Measurements from ENCODE around the gene TPM3. TPM values are rescaled to one million over a fixed set of nuclear protein-coding genes. Genes with fewer than 3 reads are reported as not detected.

The TPM3 gene
- total and polyA plus RNA-seq, 10 of the 15 experiments (the other 5 are each of a cell fraction or from before 2014, with no cell fraction given), result 270 to 759 (median 505) TPM

DNA sequence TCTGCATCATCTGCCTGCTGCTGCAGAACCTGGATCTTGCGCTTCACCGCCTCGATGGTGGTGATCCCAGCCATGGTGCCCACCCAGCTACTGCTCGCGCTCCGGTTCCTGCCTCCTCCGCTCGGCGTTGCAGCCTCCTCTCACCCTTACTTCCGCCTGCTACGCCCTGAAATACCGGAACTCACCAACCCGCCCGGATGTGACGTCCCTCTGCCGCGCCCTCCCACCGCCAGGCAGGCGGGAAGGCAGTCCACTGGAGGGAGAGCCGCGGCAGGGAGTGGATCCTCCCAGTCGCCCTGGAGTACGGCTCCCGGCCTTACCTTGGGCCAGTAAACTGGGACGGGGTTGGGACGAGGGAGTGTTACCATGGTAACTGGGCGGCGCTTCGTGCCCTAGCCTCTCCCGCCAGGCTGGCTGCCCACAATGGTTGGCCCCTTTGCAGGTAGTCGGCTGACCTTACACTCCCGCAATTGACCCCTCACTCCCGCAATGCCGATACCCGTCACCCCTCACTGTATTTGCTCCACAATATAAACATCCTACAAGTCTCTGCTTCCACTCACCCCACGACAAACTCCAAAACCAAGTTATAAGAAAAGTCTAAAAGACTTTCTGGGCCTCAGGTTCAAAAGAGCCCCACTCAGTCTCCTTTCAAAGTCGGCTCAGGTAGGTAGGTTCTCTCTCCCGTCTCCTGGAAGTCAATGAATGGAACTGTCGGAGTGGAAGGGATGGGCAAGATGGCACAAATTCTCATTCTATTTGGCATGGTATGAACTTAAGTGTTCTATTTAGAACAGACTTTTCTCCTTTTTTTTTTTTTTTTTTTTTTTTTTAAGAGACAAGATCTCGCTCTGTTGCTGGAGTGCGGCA lies 8.6 kb downstream of the TPM3 start (continued):
- peak; percentile 94 for TF ChIP-seq ZBTB40 (IDR thresholded peaks at IDR 0.05; ENCODE audit: borderline replicate concordance)
- TF ChIP-seq MTA3 (IDR thresholded peaks at IDR 0.05; ENCODE audit: borderline replicate concordance, low read length), result no peak; the same call in 1 of the 2 replicates
- peak; percentile 76 for TF ChIP-seq E2F4 (IDR thresholded peaks at IDR 0.05; ENCODE audit: low read depth, low read length)
- peak; percentile 95 for TF ChIP-seq CREB1 (IDR thresholded peaks at IDR 0.05; ENCODE audit: low read depth)
- TF ChIP-seq, protein P1, sequence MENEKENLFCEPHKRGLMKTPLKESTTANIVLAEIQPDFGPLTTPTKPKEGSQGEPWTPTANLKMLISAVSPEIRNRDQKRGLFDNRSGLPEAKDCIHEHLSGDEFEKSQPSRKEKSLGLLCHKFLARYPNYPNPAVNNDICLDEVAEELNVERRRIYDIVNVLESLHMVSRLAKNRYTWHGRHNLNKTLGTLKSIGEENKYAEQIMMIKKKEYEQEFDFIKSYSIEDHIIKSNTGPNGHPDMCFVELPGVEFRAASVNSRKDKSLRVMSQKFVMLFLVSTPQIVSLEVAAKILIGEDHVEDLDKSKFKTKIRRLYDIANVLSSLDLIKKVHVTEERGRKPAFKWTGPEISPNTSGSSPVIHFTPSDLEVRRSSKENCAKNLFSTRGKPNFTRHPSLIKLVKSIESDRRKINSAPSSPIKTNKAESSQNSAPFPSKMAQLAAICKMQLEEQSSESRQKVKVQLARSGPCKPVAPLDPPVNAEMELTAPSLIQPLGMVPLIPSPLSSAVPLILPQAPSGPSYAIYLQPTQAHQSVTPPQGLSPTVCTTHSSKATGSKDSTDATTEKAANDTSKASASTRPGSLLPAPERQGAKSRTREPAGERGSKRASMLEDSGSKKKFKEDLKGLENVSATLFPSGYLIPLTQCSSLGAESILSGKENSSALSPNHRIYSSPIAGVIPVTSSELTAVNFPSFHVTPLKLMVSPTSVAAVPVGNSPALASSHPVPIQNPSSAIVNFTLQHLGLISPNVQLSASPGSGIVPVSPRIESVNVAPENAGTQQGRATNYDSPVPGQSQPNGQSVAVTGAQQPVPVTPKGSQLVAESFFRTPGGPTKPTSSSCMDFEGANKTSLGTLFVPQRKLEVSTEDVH (IDR thresholded peaks at IDR 0.05; ENCODE audit: low read depth, partially characterized antibody), result peak; percentile 93
- TF ChIP-seq MLLT1 (IDR thresholded peaks at IDR 0.05), result no peak
- peak; percentile 91 for TF ChIP-seq IKZF1 (conservative IDR thresholded peaks at IDR 0.05)
- TF ChIP-seq CUX1 (IDR thresholded peaks at IDR 0.05; ENCODE audit: insufficient replicate concordance, low read depth, low read length), result no peak
- TF ChIP-seq SMARCA5 (IDR thresholded peaks at IDR 0.05), result no peak
- no peak for TF ChIP-seq CHD1 (IDR thresholded peaks at IDR 0.05; ENCODE audit: low read depth, low read length)
- TF ChIP-seq POLR2AphosphoS5 (IDR thresholded peaks at IDR 0.05; ENCODE audit: low read length), result peak; percentile 97
- TF ChIP-seq YBX1 (IDR thresholded peaks at IDR 0.05), result no peak
- peak in 1 of 2 experiments; percentile 72; a peak in 2 of 4 replicates for TF ChIP-seq BHLHE40 (IDR thresholded peaks at IDR 0.05; ENCODE audit: borderline replicate concordance in 1 of 2, low read depth in 2 of 2, low read length in 1 of 2)

All from GM12878 (cell line).